CD4-positive, alpha-beta memory T cell (primary cell): ENCODE data around the gene SRC. TPM values are rescaled to one million over a fixed set of nuclear protein-coding genes. Genes with fewer than 3 reads are reported as not detected.

Source experiments
- CTCF ChIA-PET: fragments of 350-600 bp; sonication (Branson Sonifier 250); formaldehyde crosslinking; loops from one replicate; lab custom pipeline; 2021; ENCODE audit warnings: inconsistent platforms; ENCODE audit not compliant: partially characterized antibody; lab: Charles Lee
- POLR2A ChIA-PET: fragments of 350-600 bp; sonication (Branson Sonifier 250); formaldehyde crosslinking; loops from one replicate; lab custom pipeline; 2021; ENCODE audit not compliant: partially characterized antibody; lab: Charles Lee
- DNase-seq, 5 donors: peaks; one replicate each; pipeline versions ENCODE4 v3.0.0 to v3.0.0-alpha.2; 2020 to 2022; ENCODE audit warnings: mixed read lengths in 1 of 5
- H3K27ac ChIP-seq: one replicate; pipeline ENCODE4 v1.7.0; 2013; ENCODE audit warnings: low read depth, low read length
- H3K27me3 ChIP-seq: 2 replicates; pipeline ENCODE4 v1.7.0; 2013; ENCODE audit warnings: mild to moderate bottlenecking, low read length, moderate library complexity; ENCODE audit not compliant: insufficient read depth
- H3K36me3 ChIP-seq: 2 replicates; pipeline ENCODE4 v1.7.0; 2013; ENCODE audit warnings: mild to moderate bottlenecking, low read length, moderate library complexity; ENCODE audit not compliant: insufficient read depth
- H3K4me1 ChIP-seq: 2 replicates; pipeline ENCODE4 v1.7.0; 2013; ENCODE audit warnings: mild to moderate bottlenecking, low read length, moderate library complexity; ENCODE audit not compliant: insufficient read depth
- H3K4me3 ChIP-seq, 2 donors: one replicate each; pipeline ENCODE4 v1.7.0; 2013; ENCODE audit warnings: low read length in 2 of 2, mild to moderate bottlenecking in 1 of 2
- H3K9me3 ChIP-seq, 2 donors: one replicate each; pipeline ENCODE4 v1.7.0; 2013; ENCODE audit warnings: low read length in 2 of 2, control low read depth in 1 of 2; ENCODE audit not compliant: control insufficient read depth in 1 of 2
- H3K27ac Mint-ChIP-seq, 7 donors: one replicate each; pipeline ENCODE4 v1.8.0; 2020 to 2021; ENCODE audit warnings: mixed read lengths in 7 of 7, mild to moderate bottlenecking in 6 of 7, inconsistent platforms in 3 of 7, moderate library complexity in 3 of 7
- H3K27me3 Mint-ChIP-seq, 2 donors: one replicate each; pipeline ENCODE4 v1.8.0; 2020 to 2021; ENCODE audit warnings: mixed read lengths in 2 of 2
- H3K36me3 Mint-ChIP-seq, 2 donors: one replicate each; pipeline ENCODE4 v1.8.0; 2020 to 2021; ENCODE audit warnings: mixed read lengths in 2 of 2, inconsistent platforms in 1 of 2, mild to moderate bottlenecking in 1 of 2
- H3K4me1 Mint-ChIP-seq, 4 donors: one replicate each; pipeline ENCODE4 v1.8.0; 2020 to 2021; ENCODE audit warnings: mixed read lengths in 4 of 4, mild to moderate bottlenecking in 1 of 4
- H3K4me3 Mint-ChIP-seq, 8 donors: one replicate each; pipeline ENCODE4 v1.8.0; 2020 to 2021; ENCODE audit warnings: mixed read lengths in 8 of 8, mild to moderate bottlenecking in 7 of 8, moderate library complexity in 6 of 8, inconsistent platforms in 3 of 8
- H3K9me3 Mint-ChIP-seq, 8 donors: one replicate each; pipeline ENCODE4 v1.8.0; 2020 to 2021; ENCODE audit warnings: mixed read lengths in 8 of 8, mild to moderate bottlenecking in 5 of 8, inconsistent platforms in 3 of 8, moderate library complexity in 1 of 8
- intact Hi-C: fragments of 100-400 bp; cut with micrococcal nuclease; formaldehyde crosslinking; loops from one replicate; pipeline ENCODE4 v1.15.1; 2023
- polyA plus RNA-seq, 2 donors: library from polyadenylated mRNA; unstranded; fragments of 300-500 nt; fragmentation: Illumina TruSeq; gene quantifications; one replicate each; pipeline ENCODE4 v1.2.3, GENCODE V29; 2021
- total RNA-seq, 2 experiments: library from RNA; stranded (reverse); gene quantifications; one replicate each; pipeline ENCODE4 v1.2.3, GENCODE V29; 2021

The SRC gene
- total and polyA plus RNA-seq, 4 experiments from 2014 or later = 0.32 to 4.5 (median 2.3) TPM

DNA sequence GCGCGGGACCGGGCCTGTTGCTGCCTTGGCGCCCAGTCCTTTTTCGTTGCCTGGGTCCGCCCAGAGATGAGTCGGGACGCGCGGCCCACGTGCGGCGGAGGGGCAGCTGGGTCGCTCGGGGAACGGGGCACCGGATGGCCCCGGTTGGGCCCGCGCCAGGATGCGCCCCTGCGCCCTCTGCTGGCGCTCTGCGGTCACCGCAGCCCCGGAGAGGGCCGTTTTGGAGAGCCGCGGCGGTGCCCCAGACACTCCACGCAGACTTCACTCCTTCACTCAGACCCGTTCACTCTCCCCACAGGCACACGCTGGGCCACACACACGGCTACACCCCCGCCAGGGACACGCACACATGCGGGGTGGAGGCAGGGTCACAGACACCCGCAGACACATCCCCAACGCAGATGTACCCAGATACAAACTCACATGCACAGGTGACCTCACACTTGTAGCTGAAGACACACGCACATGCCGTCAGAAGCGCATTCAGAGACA, 38.8 kb downstream of the SRC start:
- ChIA-PET CTCF (interaction anchor here (0.7 to 3.9 kb wide), 15 partner anchors 12 to 196 kb away, joined by 3 to 26 read pairs (median 4); no protein-coding TSS in a partner anchor), POLR2A (interaction anchor here (1.0 to 1.3 kb wide), 3 partner anchors 95 to 206 kb away, joined by 3 read pairs; partner anchors contain the start of genes MANBAL, MROH8 and RPN2)
- H3K4me3 ChIP-seq = peak overlapping the region in 1 of 2 donors; percentile 45
- Mint-ChIP-seq H3K4me1 (peaks cover 4 to 7% (median 6%) of the 10 kb centered on the region in 4 donors), H3K27ac (peak overlapping the region in 6 of 7 donors; percentile 77 to 91 (median 86)), H3K9me3 (no peaks in the 10 kb centered on the region), H3K27me3 (no peaks in the 10 kb centered on the region), H3K36me3 (no peaks in the 10 kb centered on the region), H3K4me3 (peak overlapping the region; percentile 79 to 92 (median 88))
- peaks cover 4% of the 10 kb centered on the region for H3K4me1 ChIP-seq
- no peaks in the 10 kb centered on the region for H3K9me3 ChIP-seq
- H3K27ac ChIP-seq = no peak overlapping the region
- peak; percentile 51 to 83 (median 75) for DNase-seq
- no peaks in the 10 kb centered on the region for H3K36me3 ChIP-seq
- H3K27me3 ChIP-seq = no peaks in the 10 kb centered on the region
- intact Hi-C loops = loop anchor here (1.0 kb wide), 3 partner anchors 115 to 189 kb away; no protein-coding TSS in a partner anchor

- H3K27ac Mint-ChIP-seq = peak overlapping the region in 4 of 7 donors; percentile 77 to 89 (median 82)
- Histone ChIP-seq H3K36me3 (no peaks in the 10 kb centered on the region), H3K9me3 (no peaks in the 10 kb centered on the region), H3K4me1 (peaks cover 4% of the 10 kb centered on the region), H3K4me3 (peak overlapping the region in 1 of 2 donors; percentile 45), H3K27me3 (no peaks in the 10 kb centered on the region), H3K27ac (no peak overlapping the region)
- no peaks in the 10 kb centered on the region for H3K9me3 Mint-ChIP-seq
- intact Hi-C loops = no loop called here
- no peaks in the 10 kb centered on the region for H3K36me3 Mint-ChIP-seq
- ChIA-PET POLR2A (interaction anchor here (1.0 to 1.3 kb wide), 3 partner anchors 96 to 206 kb away, joined by 3 read pairs; partner anchors contain the start of genes MANBAL, MROH8 and RPN2), CTCF (interaction anchor here (0.7 to 3.9 kb wide), 13 partner anchors 11 to 196 kb away, joined by 3 to 26 read pairs (median 4); no protein-coding TSS in a partner anchor)
- no peaks in the 10 kb centered on the region for H3K27me3 Mint-ChIP-seq
- H3K4me1 Mint-ChIP-seq = peaks cover 4 to 7% (median 6%) of the 10 kb centered on the region in 4 donors
- H3K4me3 Mint-ChIP-seq = peak overlapping the region; percentile 79 to 92 (median 88)
- no peak for DNase-seq
Measured at GRCh38 chr20:37385176-37385575, 39.2 kb downstream of the SRC start.

- no peak overlapping the region for H3K27ac ChIP-seq
- intact Hi-C loops = no loop called here
- POLR2A ChIA-PET = no interaction called here
- peaks cover 4 to 7% (median 6%) of the 10 kb centered on the region in 4 donors for H3K4me1 Mint-ChIP-seq
- no peaks in the 10 kb centered on the region for H3K27me3 ChIP-seq
- peaks cover 4% of the 10 kb centered on the region for H3K4me1 ChIP-seq
- no peaks in the 10 kb centered on the region for H3K36me3 ChIP-seq
- no peaks in the 10 kb centered on the region for H3K9me3 Mint-ChIP-seq
- peak in 1 of 5 donors; percentile 5 for DNase-seq
- peak overlapping the region in 6 of 8 donors; percentile 18 to 88 (median 42) for H3K4me3 Mint-ChIP-seq
- no peak overlapping the region for H3K27ac Mint-ChIP-seq
- no peak overlapping the region for H3K4me3 ChIP-seq
- no peaks in the 10 kb centered on the region for H3K9me3 ChIP-seq
- CTCF ChIA-PET = interaction anchor here (0.8 to 3.9 kb wide), 11 partner anchors 42 to 197 kb away, joined by 3 to 26 read pairs (median 4); no protein-coding TSS in a partner anchor
- no peaks in the 10 kb centered on the region for H3K27me3 Mint-ChIP-seq
- no peaks in the 10 kb centered on the region for H3K36me3 Mint-ChIP-seq
Measured at GRCh38 chr20:37385659-37386504, 39.9 kb downstream of the SRC start.

- no peaks in the 10 kb centered on the region for H3K36me3 Mint-ChIP-seq
- peaks cover 4 to 7% (median 6%) of the 10 kb centered on the region in 4 donors for H3K4me1 Mint-ChIP-seq
- Histone ChIP-seq H3K27ac (no peak overlapping the region), H3K9me3 (no peaks in the 10 kb centered on the region), H3K4me3 (no peak overlapping the region), H3K4me1 (peaks cover 4% of the 10 kb centered on the region), H3K27me3 (no peaks in the 10 kb centered on the region), H3K36me3 (no peaks in the 10 kb centered on the region)
- POLR2A ChIA-PET = no interaction called here
- no peak overlapping the region for H3K27ac Mint-ChIP-seq
- no peaks in the 10 kb centered on the region for H3K9me3 Mint-ChIP-seq
- no peaks in the 10 kb centered on the region for H3K27me3 Mint-ChIP-seq
- H3K4me3 Mint-ChIP-seq = peak overlapping the region in 3 of 8 donors; percentile 9 to 25 (median 22)
- DNase-seq = peak in 1 of 5 donors; percentile 5
- intact Hi-C loops = no loop called here
- CTCF ChIA-PET = interaction anchor here (3.9 kb wide), 1 partner anchor 117 kb away, joined by 26 read pairs; no protein-coding TSS in a partner anchor
Measured at GRCh38 chr20:37386505-37387251, 40.7 kb downstream of the SRC start.

GRCh38 chr20:37387519-37388269, 41.8 kb downstream of the SRC start:
- ChIA-PET POLR2A (no interaction called here), CTCF (interaction anchor here (0.9 to 3.9 kb wide), 3 partner anchors 118 to 192 kb away, joined by 3 to 26 read pairs (median 3); no protein-coding TSS in a partner anchor)
- H3K36me3 ChIP-seq = no peaks in the 10 kb centered on the region
- no peaks in the 10 kb centered on the region for H3K27me3 ChIP-seq
- H3K4me1 ChIP-seq = peaks cover 4% of the 10 kb centered on the region
- Mint-ChIP-seq H3K27me3 (no peaks in the 10 kb centered on the region), H3K4me3 (peak overlapping the region in 1 of 8 donors; percentile 59), H3K4me1 (peaks cover 4 to 7% (median 6%) of the 10 kb centered on the region in 4 donors), H3K9me3 (no peaks in the 10 kb centered on the region), H3K27ac (no peak overlapping the region), H3K36me3 (no peaks in the 10 kb centered on the region)
- H3K27ac ChIP-seq = no peak overlapping the region
- peak in 1 of 5 donors; percentile 10 for DNase-seq
- H3K9me3 ChIP-seq = no peaks in the 10 kb centered on the region
- no peak overlapping the region for H3K4me3 ChIP-seq
- intact Hi-C loops = no loop called here

DNA sequence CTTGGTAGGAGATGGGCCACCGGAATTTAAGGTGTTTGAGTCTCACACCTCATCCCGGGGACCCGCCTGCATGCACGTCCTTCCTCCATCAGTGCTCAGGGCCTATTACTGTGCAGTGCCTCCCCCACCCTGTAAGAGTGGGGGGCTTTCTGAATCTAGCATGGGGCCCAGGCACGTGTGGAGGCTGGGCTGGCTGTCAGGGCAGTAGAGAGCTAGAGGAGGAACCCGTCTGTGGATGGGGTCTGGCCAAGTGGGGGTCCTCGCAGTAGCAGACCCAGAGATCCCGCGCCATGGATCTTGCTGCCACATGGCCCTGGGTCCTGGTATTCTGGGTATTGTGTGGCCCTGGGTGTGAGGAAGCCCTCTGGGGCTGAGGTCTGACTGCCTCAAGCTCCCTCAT, 42.9 kb downstream of the SRC start:
- H3K4me3 Mint-ChIP-seq = no peak overlapping the region
- no peak overlapping the region for H3K27ac ChIP-seq
- CTCF ChIA-PET = interaction anchor here (0.9 kb wide), 2 partner anchors 144 to 193 kb away, joined by 3 read pairs; no protein-coding TSS in a partner anchor
- DNase-seq = peak in 1 of 5 donors; percentile 21
- H3K4me3 ChIP-seq = no peak overlapping the region
- peak overlapping the region in 1 of 7 donors; percentile 48 for H3K27ac Mint-ChIP-seq
- H3K9me3 Mint-ChIP-seq = no peaks in the 10 kb centered on the region
- no peaks in the 10 kb centered on the region for H3K36me3 Mint-ChIP-seq
- no peaks in the 10 kb centered on the region for H3K9me3 ChIP-seq
- H3K27me3 Mint-ChIP-seq = no peaks in the 10 kb centered on the region
- no peaks in the 10 kb centered on the region for H3K27me3 ChIP-seq
- intact Hi-C loops = no loop called here
- H3K4me1 Mint-ChIP-seq = peaks cover 4 to 7% (median 6%) of the 10 kb centered on the region in 4 donors
- H3K36me3 ChIP-seq = no peaks in the 10 kb centered on the region
- POLR2A ChIA-PET = no interaction called here
- peaks cover 4% of the 10 kb centered on the region for H3K4me1 ChIP-seq
